Activated CD8-positive, alpha-beta memory T cell treated with anti-CD3 and anti-CD28 coated beads, Interleukin-2, amount 50 U/mL, for 24 hours (primary cell): ENCODE results near the gene PFKP.
"Not testable (repeated sequence)": the region's sequence is repeated elsewhere in the genome, so short reads cannot be mapped to it uniquely, and the experiment has no call there.

Experiments used
- DNase-seq: peaks from one replicate; pipeline ENCODE4 v3.0.0-alpha.2; 2020; ENCODE audit errors: extremely low read depth

PFKP gene

DNA sequence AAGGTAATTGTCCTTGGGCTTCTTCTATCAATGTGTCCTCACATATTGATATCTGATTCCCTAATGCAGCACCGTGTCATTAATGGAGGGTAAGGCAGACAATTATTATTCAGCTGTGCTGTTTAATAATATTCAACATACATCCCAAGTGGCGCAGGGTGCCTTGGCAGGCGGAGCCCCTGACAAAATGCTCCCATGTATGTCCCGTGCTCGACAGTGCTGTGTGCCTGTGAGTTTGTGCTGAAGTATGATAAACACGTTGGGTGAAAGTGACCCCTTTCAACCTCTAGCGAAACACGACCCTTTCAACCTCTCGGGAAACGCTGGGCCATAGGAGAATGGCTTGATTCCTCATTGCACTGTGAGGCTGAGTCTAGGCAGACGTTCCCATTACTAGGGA, 31.3 kb downstream of the PFKP start:
- DNase-seq = no peak

DNA sequence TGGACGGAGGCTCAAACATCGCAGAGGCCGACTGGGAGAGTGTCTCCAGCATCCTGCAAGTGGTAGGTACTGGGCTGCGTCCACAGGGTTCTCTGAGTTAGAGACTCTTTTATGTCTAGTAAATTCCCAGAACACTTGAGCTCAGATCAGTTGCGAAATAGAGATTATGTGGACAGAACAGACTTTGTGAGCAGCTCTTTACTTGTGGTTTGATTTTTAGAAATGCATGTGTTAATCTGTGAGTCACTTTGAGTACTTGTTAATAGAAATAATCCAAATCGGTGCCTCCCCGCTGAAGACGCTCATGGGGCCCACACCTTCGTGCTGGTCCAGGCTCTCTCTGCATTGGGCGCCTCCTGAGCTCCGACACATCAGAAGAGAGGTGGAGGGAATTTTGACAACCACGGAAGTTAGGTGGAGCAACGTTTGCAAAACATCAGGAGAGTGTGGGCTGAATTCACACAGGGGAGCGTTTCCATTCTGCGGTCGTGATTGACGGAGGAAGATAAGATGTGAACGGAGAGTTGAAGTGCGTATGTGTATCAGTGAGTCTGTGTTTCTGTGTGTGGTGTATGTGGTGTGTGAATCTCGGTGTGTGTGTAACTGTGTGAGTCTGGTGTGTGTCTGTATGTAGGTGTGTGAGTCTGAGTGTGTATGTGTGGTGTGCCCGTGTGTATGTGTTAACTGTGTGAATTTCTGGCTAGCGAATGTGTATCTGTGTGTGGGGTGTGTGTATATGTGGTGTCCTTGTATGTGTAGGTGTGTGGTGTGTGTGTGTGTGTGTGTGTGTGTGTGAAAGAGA, 32.1 kb downstream of the PFKP start:
- no peak for DNase-seq

DNA sequence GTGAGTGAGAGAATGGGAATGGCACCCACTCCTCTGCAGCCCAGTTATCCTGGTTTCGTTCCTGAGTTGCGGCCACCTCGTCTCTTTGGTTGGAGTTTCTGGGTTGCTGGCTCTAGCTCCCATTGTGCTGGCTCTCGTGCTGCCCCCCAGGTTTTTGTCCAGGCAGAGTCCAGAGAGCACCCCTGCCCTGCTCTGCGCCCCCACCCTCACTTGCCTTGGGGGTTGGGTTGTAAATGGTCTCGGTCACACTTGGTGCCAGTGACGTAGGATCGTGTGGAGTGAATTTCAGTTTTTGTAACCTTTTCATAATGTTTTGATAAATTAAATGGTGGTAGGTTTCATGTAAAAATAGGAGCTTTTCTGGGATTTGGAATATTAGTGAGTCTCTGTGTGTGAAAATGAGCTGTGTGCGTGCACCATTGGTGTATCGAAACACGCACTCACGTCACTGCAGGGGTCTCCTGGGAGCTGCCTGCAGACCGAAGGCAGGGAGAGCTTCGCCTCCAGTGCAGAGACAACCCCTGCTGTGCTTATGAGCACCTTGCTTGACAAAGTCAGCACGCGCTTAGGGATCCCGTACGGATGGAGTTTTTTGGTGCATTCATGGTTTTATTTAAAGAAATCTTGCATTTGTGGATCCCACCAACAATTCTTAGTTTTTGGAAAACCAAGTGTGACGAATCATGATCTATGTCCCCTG, 32.9 kb downstream of the PFKP start:
- DNase-seq = no peak

DNA sequence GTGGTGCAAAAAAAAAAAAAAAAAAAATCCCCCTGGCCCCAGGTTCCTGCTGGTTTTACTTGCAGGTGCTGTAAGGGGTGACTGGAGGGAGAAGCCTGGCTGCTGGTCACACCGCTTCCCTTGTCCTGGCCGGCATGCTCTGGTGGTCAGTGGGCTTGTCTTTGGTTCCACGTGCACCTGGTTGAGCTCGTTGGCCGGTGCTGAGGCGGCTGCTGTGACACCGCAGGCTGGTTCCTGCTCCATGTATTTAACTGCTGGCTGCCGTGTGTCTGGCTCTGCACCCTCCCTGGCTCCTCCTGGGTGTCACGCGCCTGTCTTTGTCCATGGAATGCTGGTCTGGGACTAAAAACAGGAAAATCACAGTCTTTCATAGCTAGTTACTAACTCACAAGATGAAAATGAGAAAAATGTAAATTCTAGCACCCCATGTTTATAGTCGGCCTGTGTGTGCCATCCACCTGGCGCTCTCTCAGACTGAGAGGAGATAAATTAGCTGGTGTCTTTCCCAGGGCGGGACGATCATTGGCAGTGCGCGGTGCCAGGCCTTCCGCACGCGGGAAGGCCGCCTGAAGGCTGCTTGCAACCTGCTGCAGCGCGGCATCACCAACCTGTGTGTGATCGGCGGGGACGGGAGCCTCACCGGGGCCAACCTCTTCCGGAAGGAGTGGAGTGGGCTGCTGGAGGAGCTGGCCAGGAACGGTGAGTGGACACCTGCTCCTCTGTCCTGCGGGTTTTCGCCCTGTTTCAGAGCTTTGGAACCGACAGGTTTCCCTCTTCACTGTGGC, 33.7 kb downstream of the PFKP start:
- no peak for DNase-seq

DNA sequence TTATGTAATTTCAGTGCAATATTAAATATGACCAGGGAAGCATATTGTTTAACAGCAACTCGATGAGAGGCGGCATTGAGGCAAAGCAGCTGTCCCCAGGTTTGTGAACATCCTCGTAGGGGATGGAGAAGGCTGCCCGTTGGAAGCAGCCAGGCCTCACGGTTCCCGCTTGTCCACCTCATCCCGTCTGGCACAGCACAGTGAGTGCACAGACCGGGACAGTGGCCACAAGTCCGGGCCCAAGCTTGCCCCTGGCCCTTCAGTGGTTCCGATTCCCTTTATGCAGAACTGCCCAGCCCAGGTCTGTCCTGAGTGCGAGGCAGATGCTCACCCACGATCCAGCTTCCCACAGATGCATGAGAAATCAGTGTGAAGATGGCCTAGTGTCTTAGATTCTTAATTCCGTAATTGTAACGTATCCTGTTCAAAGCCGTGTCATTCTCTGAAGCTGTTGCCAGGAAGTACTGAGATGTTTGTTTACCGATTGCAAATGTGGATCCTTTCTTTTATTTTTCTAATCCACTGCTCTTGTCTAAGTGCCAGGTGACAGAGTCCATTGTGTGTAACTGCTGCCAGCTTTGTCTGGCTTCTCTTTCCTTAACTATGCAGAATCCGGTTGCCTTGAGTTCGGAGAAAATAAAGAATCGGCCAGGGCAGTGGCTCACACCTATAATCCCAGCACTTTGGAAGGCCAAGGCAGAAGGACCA, 35.5 kb downstream of the PFKP start:
- DNase-seq = no peak

DNA sequence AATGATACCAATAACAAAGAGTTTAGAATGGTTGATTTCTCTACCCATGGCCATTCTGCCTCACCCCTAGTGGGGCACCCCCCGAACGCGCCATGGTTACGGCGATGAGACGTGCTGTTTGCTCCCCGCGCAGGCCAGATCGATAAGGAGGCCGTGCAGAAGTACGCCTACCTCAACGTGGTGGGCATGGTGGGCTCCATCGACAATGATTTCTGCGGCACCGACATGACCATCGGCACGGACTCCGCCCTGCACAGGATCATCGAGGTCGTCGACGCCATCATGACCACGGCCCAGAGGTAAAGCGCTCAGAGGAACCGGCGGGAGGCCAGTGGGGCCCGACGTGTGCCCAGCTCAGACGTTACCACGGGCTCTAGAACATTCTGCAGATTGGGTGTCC, 36.3 kb downstream of the PFKP start:
- DNase-seq = no peak

DNA sequence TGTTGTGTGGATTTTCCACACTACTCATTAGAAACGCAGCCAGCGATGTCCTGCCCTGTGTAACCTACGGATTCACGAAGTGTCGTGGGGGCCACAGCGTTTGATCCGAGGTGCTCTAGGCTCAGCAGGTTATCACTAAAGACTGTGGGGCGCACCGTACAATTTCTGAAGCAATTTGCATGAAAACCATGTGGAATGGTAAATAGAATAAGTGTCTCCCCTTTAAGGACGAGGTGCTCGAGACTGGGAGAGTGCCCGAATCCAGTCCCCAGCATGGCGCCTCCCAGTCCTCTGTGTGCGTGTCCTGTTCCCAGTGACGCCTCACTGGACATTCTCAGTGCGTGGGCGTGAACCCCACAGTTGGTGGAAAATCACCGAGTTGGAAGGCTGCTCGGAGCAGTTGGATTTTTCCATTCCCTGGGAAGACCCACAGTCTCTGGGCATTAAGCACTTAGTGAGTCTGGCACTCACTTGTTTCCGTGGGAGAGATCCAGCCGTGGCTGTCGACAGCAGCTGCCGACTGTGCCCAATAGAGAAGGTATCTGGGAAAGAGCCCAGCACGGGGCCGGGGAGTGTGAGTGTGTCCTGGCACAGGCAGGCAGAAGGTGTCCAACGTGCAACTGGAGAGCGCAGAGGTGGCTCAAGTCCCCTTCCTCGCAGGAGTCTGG, 37.0 kb downstream of the PFKP start:
- no peak for DNase-seq

DNA sequence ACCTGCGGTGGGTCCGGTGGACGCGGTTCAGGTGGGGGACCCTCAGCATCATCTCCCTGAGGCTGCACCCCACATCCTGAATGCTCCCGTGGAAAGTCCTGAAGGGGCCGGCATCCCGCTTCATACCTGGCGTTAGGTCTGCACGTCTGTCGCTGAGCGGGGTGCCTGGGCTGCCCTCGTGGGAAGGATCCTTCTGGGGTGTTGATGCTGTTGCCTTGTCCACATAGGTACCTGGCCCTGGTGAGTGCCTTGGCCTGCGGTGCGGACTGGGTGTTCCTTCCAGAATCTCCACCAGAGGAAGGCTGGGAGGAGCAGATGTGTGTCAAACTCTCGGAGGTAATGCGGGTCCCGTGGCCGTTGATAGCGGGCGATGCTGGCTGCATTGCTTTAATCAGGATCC, 37.8 kb downstream of the PFKP start:
- no peak for DNase-seq

DNA sequence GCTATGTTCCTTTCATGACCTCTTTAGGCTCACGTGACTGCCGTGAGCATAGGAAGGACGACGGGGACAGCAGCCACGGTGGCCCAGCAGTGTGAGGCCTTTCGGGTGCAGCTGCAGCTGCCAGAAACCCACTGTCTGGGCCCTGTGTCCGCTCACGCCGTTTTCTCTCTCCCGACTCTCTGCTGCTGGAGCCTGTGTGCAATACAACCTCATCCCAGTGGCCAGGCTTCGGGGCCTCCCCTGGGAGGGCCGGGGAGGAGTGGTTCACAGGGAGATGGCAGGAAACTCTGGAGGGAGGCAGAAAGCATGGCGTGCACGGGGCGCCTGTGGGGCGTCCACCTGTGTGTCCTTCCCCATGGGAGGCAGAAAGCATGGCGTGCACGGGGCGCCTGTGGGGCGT, 38.6 kb downstream of the PFKP start:
- no peak for DNase-seq

DNA sequence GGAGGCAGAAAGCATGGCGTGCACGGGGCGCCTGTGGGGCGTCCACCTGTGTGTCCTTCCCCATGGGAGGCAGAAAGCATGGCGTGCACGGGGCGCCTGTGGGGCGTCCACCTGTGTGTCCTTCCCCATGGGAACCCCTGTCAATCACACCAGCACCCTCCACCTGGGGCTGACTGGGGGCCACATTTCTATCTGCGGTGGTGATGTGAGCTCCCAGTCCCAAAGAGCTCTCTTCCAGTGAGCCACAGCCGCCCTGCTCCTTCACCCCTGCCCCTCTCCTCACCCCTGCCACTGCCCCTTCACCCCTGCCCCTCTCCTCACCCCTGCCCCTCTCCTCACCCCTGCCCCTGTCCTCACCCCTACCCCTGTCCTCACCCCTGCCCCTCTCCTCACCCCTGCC, 39.0 kb downstream of the PFKP start:
- not testable (repeated sequence) for DNase-seq

DNA sequence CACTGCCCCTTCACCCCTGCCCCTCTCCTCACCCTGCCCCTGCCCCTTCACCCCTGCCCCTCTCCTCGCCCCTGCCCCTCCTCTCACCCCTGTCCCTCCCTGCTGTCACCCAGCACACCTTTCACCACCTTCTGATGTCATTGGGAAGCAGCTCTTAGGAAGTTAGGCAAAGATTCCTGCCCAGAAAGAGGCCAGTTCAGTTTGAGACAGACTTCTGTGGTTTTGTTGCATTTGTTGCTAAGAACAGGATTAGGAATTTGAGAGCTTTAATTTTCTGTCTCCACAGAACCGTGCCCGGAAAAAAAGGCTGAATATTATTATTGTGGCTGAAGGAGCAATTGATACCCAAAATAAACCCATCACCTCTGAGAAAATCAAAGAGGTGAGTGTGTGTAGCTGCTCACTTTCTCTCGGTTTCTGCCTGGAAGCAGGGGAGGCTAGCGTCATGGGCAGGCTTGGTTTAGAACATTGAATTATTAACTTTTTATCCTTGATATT, 39.6 kb downstream of the PFKP start:
- no peak for DNase-seq

DNA sequence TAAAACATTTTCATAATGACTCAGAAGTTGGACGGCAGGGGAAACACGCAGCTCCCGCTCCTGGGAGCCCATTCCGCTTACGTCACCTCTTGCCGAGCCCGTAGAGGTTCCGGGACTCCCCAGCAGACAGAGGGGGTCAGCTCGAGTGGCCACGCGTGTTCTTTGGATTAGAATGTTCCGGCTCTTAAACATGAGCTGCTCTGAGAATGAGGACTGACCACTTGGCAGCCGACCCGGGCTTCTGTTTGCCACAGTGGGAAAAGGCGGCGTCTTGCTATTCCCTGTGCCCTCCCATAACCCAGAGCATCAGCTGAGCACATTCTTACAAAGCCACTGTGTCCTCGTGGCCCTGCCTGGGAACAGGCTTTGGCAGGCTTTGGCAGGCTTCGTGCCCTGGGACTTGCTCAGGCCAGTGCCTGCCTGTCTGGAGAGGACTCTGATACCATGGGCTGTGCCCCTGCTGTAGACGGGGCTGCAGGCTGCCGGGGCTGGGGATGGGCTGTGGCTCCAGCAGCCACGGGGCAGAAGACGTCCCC, 40.1 kb downstream of the PFKP start:
- DNase-seq = no peak

DNA sequence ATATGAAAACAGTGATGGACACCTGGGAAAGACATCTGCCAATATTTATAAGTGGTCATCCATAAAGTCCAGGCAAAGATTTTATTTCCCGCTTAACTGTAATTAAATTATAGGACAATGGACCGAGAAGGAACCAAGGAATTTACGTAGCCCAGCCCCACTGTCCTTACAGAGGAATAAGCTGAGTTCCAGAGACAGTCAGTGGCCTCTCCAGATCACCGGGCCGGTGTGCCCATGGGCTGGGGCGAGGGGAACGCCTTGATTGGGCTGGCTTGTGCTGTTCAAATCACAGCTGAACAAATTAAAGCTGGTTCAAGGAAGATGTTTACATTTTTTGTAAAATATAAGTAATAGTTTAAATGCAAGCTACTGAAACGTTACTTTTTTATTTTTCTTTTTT, 40.7 kb downstream of the PFKP start:
- DNase-seq = no peak

DNA sequence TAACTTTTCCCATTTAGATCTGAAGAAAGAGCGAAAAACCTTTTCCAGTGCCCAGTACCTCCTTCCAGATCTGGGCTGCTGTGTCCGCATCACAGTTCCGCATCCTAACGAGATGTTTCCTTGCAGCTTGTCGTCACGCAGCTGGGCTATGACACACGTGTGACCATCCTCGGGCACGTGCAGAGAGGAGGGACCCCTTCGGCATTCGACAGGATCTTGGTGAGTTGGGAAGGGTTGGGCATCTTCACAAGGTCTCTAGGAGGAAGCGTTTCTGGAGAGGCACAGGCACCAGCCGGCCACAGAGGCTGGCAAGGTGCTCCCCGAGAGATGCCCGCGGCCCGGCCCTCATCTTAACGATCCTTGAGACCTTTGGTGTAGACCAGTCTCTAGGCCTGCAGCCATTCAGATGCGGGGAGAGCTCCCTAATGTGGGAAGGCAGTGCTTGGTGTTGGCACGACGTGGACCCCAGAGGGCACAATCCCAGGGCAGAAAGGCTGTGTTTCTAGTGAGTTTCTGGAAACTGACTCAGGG, 41.3 kb downstream of the PFKP start:
- no peak for DNase-seq

DNA sequence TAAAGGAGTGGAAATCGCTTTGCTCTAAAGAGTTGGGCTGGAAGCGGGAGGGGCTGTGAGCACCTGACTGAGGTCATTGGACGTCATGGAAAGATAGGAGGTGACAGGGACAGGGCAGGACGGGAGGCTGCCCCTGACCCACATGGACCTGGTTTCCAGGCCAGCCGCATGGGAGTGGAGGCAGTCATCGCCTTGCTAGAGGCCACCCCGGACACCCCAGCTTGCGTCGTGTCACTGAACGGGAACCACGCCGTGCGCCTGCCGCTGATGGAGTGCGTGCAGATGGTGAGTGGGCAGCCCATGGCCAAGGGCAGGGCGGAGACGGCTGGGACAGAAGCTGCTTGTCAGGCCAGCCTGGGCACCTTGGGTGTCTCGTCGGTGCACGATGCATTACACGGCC, 41.8 kb downstream of the PFKP start:
- no peak for DNase-seq

DNA sequence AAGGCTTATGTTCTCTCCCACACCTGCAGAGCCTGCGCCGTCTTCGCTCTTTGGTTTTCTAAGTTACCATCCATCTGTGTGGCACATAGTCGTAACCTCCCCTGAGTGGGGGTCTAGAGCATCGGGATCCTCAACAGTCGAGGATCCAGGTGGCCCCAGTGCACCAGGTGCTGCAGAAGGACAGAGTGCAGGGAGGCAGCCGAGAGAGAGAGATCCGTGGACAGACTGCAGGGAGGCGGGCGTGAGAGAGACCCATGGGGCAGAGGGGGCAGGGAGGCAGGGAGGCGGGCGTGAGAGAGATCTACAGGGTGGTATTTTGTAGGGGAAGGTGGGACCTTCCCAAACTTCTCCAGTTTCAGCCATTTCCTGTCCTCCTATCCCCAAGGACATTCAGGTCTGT, 42.3 kb downstream of the PFKP start:
- DNase-seq = no peak

DNA sequence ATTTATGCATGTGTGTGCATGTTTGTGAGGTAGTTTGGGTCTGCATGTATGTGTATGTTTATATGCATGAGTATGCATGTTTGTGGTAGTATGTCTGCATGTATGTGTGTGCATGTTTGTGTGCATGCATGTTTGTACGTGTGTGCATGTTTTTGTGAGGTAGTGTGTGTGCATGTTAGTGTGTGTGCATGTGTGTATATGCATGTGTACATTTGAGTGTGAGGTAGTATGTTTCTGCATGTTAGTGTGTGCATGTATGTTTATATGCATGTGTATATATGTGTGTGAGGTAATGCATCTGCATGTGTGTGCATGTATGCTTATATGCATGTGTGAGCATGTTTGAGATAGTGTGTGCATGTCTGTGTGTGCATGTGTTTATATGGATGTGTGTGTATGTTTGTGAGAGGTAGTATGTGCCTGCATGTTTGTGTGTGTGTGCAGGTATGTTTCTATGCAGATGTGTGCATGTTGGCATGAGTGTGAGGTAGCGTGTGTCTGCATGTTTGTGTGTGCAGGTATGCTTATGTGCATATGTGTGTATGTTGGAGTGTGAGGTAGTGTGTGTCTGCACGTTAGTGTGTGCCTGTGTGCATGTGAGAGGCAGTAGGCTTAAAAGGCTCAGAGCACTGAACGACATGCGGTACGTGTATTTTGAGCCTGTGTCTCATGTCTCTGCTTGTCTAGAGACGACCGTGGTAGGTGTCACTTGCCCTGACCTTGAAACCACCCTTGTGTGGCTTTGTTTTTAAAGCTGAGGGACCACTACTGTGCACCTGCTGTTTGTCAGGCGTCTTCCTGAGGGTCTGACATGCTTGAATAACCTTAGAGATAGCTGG, 43.7 kb downstream of the PFKP start:
- DNase-seq = no peak

DNA sequence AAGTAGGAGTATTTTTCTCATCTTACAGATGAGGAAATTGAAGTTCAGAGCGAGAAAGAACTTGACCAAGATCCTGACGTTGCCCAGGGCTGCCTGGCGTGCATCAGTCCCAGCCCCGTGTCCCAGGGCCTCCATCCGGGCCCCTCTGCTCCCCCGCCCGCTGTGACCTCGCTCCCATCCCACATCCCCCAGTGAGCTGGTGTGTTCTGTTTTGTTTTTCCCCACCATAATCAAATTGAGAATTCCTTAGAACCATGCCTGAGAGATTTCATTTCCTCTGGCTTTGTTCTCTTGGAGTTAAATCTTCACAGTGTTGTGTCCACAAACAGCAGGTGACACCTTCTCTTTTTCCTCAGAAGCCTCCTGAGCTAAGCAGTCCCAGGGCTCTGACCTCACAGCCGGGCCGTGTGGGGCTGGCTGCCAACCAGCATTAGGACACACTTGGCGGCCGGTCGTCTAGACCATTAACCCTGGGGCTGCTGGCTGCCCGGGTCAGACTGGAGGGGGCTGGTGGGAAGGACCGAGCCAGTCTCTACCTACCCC, 44.3 kb downstream of the PFKP start:
- no peak for DNase-seq

DNA sequence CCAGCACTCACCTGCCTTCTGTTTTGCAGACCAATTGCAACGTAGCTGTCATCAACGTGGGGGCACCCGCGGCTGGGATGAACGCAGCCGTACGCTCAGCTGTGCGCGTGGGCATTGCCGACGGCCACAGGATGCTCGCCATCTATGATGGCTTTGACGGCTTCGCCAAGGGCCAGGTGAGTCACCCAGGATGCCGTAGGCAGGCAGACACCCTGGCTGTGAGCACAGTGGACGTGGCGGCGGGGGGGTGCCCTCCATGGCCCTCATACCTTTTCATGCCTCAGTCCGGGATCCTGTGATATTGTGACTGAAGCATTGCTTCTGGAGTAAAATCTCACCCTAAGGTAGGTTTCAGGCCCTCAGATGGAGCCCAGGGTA, 46.0 kb downstream of the PFKP start:
- no peak for DNase-seq

DNA sequence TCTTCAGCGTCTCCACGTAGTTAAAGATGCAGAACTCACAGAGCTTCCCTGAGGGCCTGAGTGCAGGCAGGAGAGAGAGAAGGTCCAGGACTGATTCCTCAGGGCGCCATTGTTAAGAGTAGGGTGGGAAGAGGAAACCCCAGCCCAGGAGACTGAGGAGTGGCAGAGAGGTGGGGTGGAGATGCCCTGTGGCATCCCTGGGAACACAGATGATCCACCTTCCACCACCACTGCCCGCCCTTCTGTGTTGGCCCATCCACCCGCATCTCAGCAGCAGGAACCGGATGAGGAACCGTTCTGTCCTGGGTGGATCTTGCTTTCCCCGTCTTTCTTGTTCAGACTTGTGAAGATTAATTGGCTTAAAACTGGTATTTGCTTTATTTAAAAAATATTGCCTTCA, 48.3 kb downstream of the PFKP start:
- DNase-seq = no peak
